ENCODE measurements around the gene EMP2. TPM values are rescaled to one million over a fixed set of nuclear protein-coding genes. Genes with fewer than 3 reads are reported as not detected.
"Not testable (repeated sequence)": the region's sequence is repeated elsewhere in the genome, so short reads cannot be mapped to it uniquely, and the experiment has no call there.

The EMP2 gene
- total and polyA plus RNA-seq, 2 of the 4 experiments (the other 2 are of a cell fraction): 13.8 to 18.3 TPM

- H2AK9ac ChIP-seq (replicated peaks; ENCODE audit: low read depth, low read length, poor library complexity); BruUV-seq (replicated peaks); H3K9me3 ChIP-seq (ENCODE audit: control insufficient read depth, insufficient read depth, low read length); H2BK120ac ChIP-seq (ENCODE audit: low read depth, low read length); H3K56ac ChIP-seq (ENCODE audit: extremely low read depth, insufficient read depth, low read length); H3K4me3 ChIP-seq (ENCODE audit: insufficient read depth, low read depth, low read length); H3K9me1 ChIP-seq (ENCODE audit: insufficient read depth, low read length); CTCF ChIA-PET; intact Hi-C loops (cut with micrococcal nuclease); ATAC-seq (ENCODE audit: low read depth); in situ Hi-C loops (cut with MboI; ENCODE audit: low sequenced_read_pairs); H4K5ac ChIP-seq (ENCODE audit: low read depth, low read length); H4K8ac ChIP-seq (ENCODE audit: low read depth in 2 of 2, low read length in 2 of 2); H3K4me2 ChIP-seq (ENCODE audit: low read depth, low read length); H3K79me1 ChIP-seq (ENCODE audit: low read depth in 1 of 2, low read length in 2 of 2); H4K20me1 ChIP-seq (ENCODE audit: insufficient read depth, low read length); POLR2A ChIA-PET (ENCODE audit: unreplicated experiment); H3K4me1 ChIP-seq (ENCODE audit: control insufficient read depth, insufficient read depth, low read length); H2AFZ ChIP-seq (replicated peaks; ENCODE audit: low read length, poor library complexity); H2BK15ac ChIP-seq (ENCODE audit: low read depth, low read length); H3K36me3 ChIP-seq (ENCODE audit: control insufficient read depth, insufficient read depth, low read length); H2BK20ac ChIP-seq (ENCODE audit: low read depth, low read length); H3K14ac ChIP-seq (replicated peaks; ENCODE audit: low read depth, low read length); H4K91ac ChIP-seq (ENCODE audit: insufficient read depth, low read depth, low read length); DNase-seq; H3K27me3 ChIP-seq (ENCODE audit: control insufficient read depth, insufficient read depth, low read length); H3K23ac ChIP-seq (ENCODE audit: low read depth, low read length); H3K27ac ChIP-seq (ENCODE audit: insufficient read depth, low read length); H3K9ac ChIP-seq (ENCODE audit: low read depth, low read length); H2BK5ac ChIP-seq (ENCODE audit: low read depth, low read length, poor library complexity, severe bottlenecking); H2AK5ac ChIP-seq (ENCODE audit: low read depth, low read length); dilution Hi-C loops (cut with HindIII; ENCODE audit: low sequenced_read_pairs, unreplicated experiment); H3K4ac ChIP-seq (ENCODE audit: low read depth, low read length); H3K18ac ChIP-seq (ENCODE audit: low read depth, low read length): not testable (repeated sequence)
- 100% methylated on average over 1 of the region's 6 CpGs; no CpG with 5 or more reads in 1 of the 2 experiments for WGBS, 2 experiments (ENCODE audit: extremely low coverage in 2 of 2, insufficient read length in 1 of 2)
Measured at GRCh38 chr16:10536328-10536727, 44.1 kb downstream of the EMP2 start.
